ENCODE measurements around the gene BAG1. TPM values are rescaled to one million over a fixed set of nuclear protein-coding genes. Genes with fewer than 3 reads are reported as not detected.

Gene BAG1
- total and polyA plus RNA-seq, 2 of the 13 experiments (the other 11 are each of a cell fraction or from before 2014, with no cell fraction given): 23.1 to 59.5 TPM

DNA sequence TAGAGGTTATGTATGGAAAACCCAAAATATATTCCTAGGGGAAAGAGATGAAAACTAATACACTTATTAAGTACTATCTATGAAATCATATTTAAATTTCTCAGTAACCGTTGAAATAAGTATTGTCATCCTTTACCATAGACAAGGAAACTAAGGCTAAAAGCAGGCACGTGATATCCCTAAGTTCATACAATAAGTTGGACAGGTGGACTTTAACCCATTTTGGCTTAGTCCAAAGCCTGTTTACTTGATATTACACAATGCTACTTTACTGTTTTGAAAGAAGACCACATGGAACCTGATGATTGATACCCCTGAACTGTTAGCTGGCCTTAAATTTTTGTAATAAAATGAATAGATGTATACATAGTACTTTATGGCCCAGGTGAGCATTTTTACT lies 29.3 kb upstream of the BAG1 start (continued):
- TF ChIP-seq SALL2 (CRISPR knock-in tag; IDR thresholded peaks at IDR 0.05) (no peak), ELF3 (CRISPR knock-in tag; IDR thresholded peaks at IDR 0.05) (peak; percentile 83), PATZ1 (CRISPR knock-in tag; IDR thresholded peaks at IDR 0.05) (no peak), ZNF274 (CRISPR knock-in tag; IDR thresholded peaks at IDR 0.05) (no peak), XRCC5 (optimal IDR thresholded peaks at IDR 0.05; ENCODE audit: low read length) (no peak), JDP2 (CRISPR knock-in tag; IDR thresholded peaks at IDR 0.05; ENCODE audit: borderline replicate concordance) (no peak), FOXP4 (CRISPR knock-in tag; IDR thresholded peaks at IDR 0.05) (peak; percentile 58; the same call in 1 of the 2 replicates), PITX1 (CRISPR knock-in tag; IDR thresholded peaks at IDR 0.05) (no peak), NR2F6 (IDR thresholded peaks at IDR 0.05) (no peak; the same call in 1 of the 2 replicates), NR2F6 (CRISPR knock-in tag; IDR thresholded peaks at IDR 0.05) (no peak), ZBTB21 (CRISPR knock-in tag; IDR thresholded peaks at IDR 0.05) (no peak), ZNF121 (CRISPR knock-in tag; IDR thresholded peaks at IDR 0.05) (no peak), FOXA1 (IDR thresholded peaks at IDR 0.05) (no peak), FOXA1 (CRISPR knock-in tag; IDR thresholded peaks at IDR 0.05) (peak; percentile 88), EED (CRISPR knock-in tag; IDR thresholded peaks at IDR 0.05) (no peak), MATR3 (CRISPR knock-in tag; IDR thresholded peaks at IDR 0.05) (no peak), MIXL1 (CRISPR knock-in tag; IDR thresholded peaks at IDR 0.05) (peak; percentile 52; the same call in 1 of the 2 replicates), SMARCC2 (IDR thresholded peaks at IDR 0.05) (no peak), ZNF484 (CRISPR knock-in tag; IDR thresholded peaks at IDR 0.05; ENCODE audit: borderline replicate concordance, low read depth) (no peak), MTA3 (CRISPR knock-in tag; IDR thresholded peaks at IDR 0.05) (no peak), ATAD3A (CRISPR knock-in tag; IDR thresholded peaks at IDR 0.05) (no peak), NR2F2 (IDR thresholded peaks at IDR 0.05; ENCODE audit: borderline replicate concordance, low read depth) (no peak; the same call in 1 of the 2 replicates), MBD4 (IDR thresholded peaks at IDR 0.05; ENCODE audit: borderline replicate concordance, low read length) (no peak), ZBTB42 (CRISPR knock-in tag; IDR thresholded peaks at IDR 0.05) (no peak), ZMYM3 (CRISPR knock-in tag; IDR thresholded peaks at IDR 0.05) (no peak), ZMYM2 (CRISPR knock-in tag; IDR thresholded peaks at IDR 0.05) (no peak), ZNF101 (CRISPR knock-in tag; IDR thresholded peaks at IDR 0.05; ENCODE audit: borderline replicate concordance, low read depth) (no peak)
- TF ChIP-seq, protein P1, sequence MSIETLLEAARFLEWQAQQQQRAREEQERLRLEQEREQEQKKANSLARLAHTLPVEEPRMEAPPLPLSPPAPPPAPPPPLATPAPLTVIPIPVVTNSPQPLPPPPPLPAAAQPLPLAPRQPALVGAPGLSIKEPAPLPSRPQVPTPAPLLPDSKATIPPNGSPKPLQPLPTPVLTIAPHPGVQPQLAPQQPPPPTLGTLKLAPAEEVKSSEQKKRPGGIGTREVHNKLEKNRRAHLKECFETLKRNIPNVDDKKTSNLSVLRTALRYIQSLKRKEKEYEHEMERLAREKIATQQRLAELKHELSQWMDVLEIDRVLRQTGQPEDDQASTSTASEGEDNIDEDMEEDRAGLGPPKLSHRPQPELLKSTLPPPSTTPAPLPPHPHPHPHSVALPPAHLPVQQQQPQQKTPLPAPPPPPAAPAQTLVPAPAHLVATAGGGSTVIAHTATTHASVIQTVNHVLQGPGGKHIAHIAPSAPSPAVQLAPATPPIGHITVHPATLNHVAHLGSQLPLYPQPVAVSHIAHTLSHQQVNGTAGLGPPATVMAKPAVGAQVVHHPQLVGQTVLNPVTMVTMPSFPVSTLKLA (IDR thresholded peaks at IDR 0.05): no peak
- TF ChIP-seq, protein P2, sequence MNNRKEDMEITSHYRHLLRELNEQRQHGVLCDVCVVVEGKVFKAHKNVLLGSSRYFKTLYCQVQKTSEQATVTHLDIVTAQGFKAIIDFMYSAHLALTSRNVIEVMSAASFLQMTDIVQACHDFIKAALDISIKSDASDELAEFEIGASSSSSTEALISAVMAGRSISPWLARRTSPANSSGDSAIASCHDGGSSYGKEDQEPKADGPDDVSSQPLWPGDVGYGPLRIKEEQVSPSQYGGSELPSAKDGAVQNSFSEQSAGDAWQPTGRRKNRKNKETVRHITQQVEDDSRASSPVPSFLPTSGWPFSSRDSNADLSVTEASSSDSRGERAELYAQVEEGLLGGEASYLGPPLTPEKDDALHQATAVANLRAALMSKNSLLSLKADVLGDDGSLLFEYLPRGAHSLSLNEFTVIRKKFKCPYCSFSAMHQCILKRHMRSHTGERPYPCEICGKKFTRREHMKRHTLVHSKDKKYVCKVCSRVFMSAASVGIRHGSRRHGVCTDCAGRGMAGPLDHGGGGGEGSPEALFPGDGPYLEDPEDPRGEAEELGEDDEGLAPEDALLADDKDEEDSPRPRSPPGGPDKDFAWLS (CRISPR knock-in tag; IDR thresholded peaks at IDR 0.05; ENCODE audit: borderline replicate concordance): no peak

Measured in HepG2 (cell line).